Left lung (tissue), 10 donors: ENCODE measurements around the gene GRB2. TPM values are rescaled to one million over a fixed set of nuclear protein-coding genes. Genes with fewer than 3 reads are reported as not detected.
A peak's percentile ranks its signal among the peaks of the same experiment; 100 is the strongest.
"Not testable (repeated sequence)": the region's sequence is repeated elsewhere in the genome, so short reads cannot be mapped to it uniquely, and the experiment has no call there.

Source experiments
- ATAC-seq: fragments of 200-7000 bp; cut with Tn5 transposase; one replicate; pipeline ENCODE4 v1.9.1; 2020; ENCODE audit warnings: moderate library complexity
- DNase-seq, 4 donors: peaks; one replicate each; pipeline ENCODE4 v3.0.0-alpha.2; 2013 to 2020
- H3K27ac ChIP-seq, 2 donors: fragments of 200-600 bp; sonication (generic) in 1 of 2; one replicate each; pipeline versions ENCODE4 v1.5.0 to v1.8.0; 2020 to 2021
- H3K27me3 ChIP-seq, 2 donors: fragments of 200-600 bp; sonication (generic) in 1 of 2; one replicate each; pipeline versions ENCODE4 v1.5.0 to v1.8.0; 2020 to 2021
- H3K36me3 ChIP-seq, 2 donors: fragments of 200-600 bp; sonication (generic) in 1 of 2; one replicate each; pipeline versions ENCODE4 v1.5.0 to v1.8.0; 2020 to 2021
- H3K4me1 ChIP-seq, 2 donors: fragments of 200-600 bp; one replicate each; pipeline ENCODE4 v1.8.0; 2021
- H3K4me3 ChIP-seq, 2 donors: fragments of 200-600 bp; sonication (generic) in 1 of 2; one replicate each; pipeline versions ENCODE4 v1.5.0 to v1.8.0; 2020 to 2021; ENCODE audit warnings: mild to moderate bottlenecking in 1 of 2
- H3K9me3 ChIP-seq, 2 donors: fragments of 200-600 bp; sonication (generic) in 1 of 2; one replicate each; pipeline versions ENCODE4 v1.5.0 to v1.8.0; 2020 to 2021
- intact Hi-C, 2 donors: fragments of 100-400 bp; cut with DNase I; formaldehyde crosslinking; loops; one replicate each; pipeline versions ENCODE4 v1.11.2 to v1.14.2; 2022
- polyA plus RNA-seq, 6 donors: library from polyadenylated mRNA; unstranded; fragments of 120-200 nt; gene quantifications; one replicate each; pipeline ENCODE4 v1.2.1, GENCODE V29; 2013; ENCODE audit not compliant: insufficient read length in 6 of 6
- total RNA-seq, 2 donors: library from RNA; stranded (reverse); fragmentation: NEBNext Ultra II Directional; extraction: Animal tissue kit (Norgen Biotek cat#: 25700); gene quantifications; one replicate each; pipeline ENCODE4 v1.2.1, GENCODE V29; 2021
- TF ChIP-seq, protein P1 (sequence below), 2 donors: fragments of 200-600 bp; sonication (generic) in 1 of 2; IDR thresholded peaks; one replicate each; pipeline versions ENCODE4 v1.5.0 to v1.8.0; 2021; ENCODE audit warnings: antibody characterized with exemption in 2 of 2
- donor health status: DM: no; HTN: yes; CAD: no.
- donor health status: DM: no; HTN: no; CAD: no.

Gene GRB2
- total and polyA plus RNA-seq, 8 donors = 81.8 to 214 (median 83.3) TPM

DNA sequence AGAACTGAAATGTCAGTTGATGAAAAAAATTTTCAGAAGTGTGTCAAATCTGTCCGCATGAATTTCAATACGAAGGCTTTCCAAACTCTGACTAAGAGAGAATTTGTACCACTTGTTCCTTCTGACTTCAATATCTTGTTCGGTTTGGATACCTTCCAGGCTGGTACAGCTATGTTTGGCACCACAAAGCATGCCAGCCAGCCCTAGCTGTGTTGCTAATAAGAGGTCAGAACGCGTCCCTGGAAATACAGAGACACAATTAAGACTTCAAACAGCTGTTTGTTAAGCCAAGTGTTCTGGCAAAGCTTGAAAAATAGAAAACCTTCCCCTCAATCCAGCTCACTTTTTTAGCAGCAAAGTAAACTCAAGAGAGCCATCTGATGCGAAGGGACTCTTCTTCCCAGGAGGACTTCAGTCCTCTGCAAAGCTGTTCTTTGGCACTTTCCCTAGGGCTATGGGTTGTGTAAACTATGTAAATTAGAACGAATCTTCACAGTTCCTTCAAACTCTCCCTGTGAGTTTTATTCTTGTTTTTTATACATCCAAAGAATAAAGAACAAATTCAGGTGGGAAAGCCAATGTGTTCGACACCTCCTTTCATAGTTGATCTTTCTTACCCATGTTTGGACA lies 35.1 kb downstream of the GRB2 start:
- H3K4me3 ChIP-seq = no peak overlapping the region
- H3K27me3 ChIP-seq = no peaks in the 10 kb centered on the region
- DNase-seq (no peak), ATAC-seq (peak; percentile 54)
- peaks cover 0 to 16% of the 10 kb centered on the region in 2 donors for H3K36me3 ChIP-seq
- H3K27ac ChIP-seq = no peak overlapping the region
- intact Hi-C loops = no loop called here
- H3K4me1 ChIP-seq = peaks cover 5 to 70% of the 10 kb centered on the region in 2 donors
- TF ChIP-seq, protein P1, sequence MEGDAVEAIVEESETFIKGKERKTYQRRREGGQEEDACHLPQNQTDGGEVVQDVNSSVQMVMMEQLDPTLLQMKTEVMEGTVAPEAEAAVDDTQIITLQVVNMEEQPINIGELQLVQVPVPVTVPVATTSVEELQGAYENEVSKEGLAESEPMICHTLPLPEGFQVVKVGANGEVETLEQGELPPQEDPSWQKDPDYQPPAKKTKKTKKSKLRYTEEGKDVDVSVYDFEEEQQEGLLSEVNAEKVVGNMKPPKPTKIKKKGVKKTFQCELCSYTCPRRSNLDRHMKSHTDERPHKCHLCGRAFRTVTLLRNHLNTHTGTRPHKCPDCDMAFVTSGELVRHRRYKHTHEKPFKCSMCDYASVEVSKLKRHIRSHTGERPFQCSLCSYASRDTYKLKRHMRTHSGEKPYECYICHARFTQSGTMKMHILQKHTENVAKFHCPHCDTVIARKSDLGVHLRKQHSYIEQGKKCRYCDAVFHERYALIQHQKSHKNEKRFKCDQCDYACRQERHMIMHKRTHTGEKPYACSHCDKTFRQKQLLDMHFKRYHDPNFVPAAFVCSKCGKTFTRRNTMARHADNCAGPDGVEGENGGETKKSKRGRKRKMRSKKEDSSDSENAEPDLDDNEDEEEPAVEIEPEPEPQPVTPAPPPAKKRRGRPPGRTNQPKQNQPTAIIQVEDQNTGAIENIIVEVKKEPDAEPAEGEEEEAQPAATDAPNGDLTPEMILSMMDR (IDR thresholded peaks at IDR 0.05) = no peak
- no peaks in the 10 kb centered on the region for H3K9me3 ChIP-seq

DNA sequence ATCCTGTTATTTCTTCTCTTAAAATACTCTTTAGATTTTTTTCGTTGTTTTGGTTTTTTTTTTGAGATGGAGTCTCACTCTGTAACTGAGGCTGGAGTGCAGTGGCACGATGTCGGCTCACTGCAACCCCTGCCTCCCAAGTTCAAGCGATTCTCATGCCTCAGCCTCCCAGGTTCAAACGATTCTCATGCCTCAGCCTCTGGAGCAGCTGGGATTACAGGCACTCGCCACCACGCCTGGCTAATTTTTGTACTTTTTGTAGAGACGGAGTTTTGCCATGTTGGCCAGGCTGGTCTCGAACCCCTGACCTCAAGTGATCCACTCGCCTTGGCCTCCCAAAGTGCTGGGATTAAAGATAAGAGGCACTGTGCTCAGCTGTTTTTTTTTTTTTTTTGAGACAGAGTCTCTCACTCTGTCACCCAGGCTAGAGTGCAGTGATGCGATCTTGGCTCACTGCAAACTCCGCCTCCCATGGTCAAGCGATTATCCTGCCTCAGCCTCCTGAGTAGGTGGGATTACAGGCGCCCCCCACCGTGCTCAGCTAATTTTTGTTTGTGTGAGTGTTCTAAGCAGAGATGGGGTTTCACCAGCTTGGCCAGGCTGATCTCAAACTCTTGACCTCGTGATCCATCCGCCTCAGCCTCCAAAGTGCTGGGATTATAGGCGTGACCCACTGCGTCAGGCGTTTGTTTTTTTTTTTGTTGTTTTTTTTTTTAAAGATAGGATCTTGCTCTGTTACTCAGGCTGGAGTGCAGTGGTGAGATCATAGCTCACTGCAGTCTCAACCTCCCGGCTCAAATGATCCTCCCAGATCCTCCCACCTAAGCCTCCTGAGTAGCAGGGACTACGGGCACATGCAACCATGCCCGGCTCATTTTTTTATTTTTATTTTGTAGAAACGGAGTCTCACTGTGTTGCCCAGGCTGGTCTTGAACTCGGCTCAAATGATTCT lies 37.4 kb downstream of the GRB2 start:
- H3K36me3 ChIP-seq, ATAC-seq, DNase-seq, H3K27me3 ChIP-seq, H3K9me3 ChIP-seq, H3K27ac ChIP-seq, H3K4me3 ChIP-seq, intact Hi-C loops: not testable (repeated sequence)
- H3K4me1 ChIP-seq = peaks cover 14 to 90% of the 10 kb centered on the region in 2 donors

DNA sequence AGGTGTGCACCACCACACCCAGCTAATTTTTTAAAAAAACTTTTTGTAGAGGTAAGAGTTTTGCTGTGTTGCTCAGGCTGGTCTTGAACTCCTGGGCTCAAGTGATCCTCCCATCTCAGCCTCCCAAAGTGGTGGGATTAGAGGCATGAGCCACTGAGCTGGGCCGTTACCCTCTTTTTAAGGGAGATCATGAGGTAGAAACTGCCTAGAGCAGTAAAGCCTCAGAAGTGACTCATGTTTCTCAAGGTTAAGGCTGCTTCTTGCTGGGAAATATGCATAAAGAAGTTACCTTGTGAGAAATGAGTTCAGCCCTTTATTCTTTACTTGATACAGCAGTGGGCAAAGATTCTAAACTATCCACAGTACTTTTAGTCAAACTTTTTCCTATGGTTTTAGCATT lies 38.2 kb downstream of the GRB2 start:
- intact Hi-C loops = no loop called here
- H3K4me1 ChIP-seq = peaks cover 22 to 90% of the 10 kb centered on the region in 2 donors
- no peak overlapping the region for H3K4me3 ChIP-seq
- H3K27ac ChIP-seq = no peak overlapping the region
- TF ChIP-seq, protein P1 (IDR thresholded peaks at IDR 0.05) = no peak
- H3K36me3 ChIP-seq = peaks cover 0 to 4% of the 10 kb centered on the region in 2 donors
- H3K9me3 ChIP-seq = no peaks in the 10 kb centered on the region
- no peaks in the 10 kb centered on the region for H3K27me3 ChIP-seq
- DNase-seq (no peak), ATAC-seq (no peak)

DNA sequence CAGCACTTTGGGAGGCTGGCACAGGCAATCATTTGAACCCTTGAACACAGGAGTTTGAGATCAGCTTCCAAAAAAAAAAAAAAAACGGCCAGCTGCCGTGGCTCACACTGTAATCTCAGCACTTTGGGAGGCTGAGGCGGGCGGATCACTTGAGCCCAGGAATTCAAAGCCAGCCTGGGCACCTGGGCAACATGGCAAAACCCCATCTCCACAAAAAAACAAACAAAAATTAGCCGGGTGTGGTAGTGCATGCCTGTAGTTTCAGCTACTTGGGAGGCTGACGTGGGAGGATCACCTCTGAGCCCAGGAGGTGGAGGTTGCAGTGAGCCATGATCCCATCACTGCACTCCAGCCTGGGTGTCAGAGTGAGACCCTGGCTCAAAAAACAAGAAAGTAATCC lies 39.0 kb downstream of the GRB2 start:
- Histone ChIP-seq H3K4me3 (no peak overlapping the region), H3K27me3 (no peaks in the 10 kb centered on the region), H3K9me3 (no peaks in the 10 kb centered on the region), H3K36me3 (peaks cover 0 to 4% of the 10 kb centered on the region in 2 donors), H3K4me1 (peaks cover 24 to 88% of the 10 kb centered on the region in 2 donors), H3K27ac (no peak overlapping the region)
- intact Hi-C loops = no loop called here
- ATAC-seq (peak; percentile 19), DNase-seq (no peak)
- TF ChIP-seq, protein P1 (IDR thresholded peaks at IDR 0.05) = no peak

DNA sequence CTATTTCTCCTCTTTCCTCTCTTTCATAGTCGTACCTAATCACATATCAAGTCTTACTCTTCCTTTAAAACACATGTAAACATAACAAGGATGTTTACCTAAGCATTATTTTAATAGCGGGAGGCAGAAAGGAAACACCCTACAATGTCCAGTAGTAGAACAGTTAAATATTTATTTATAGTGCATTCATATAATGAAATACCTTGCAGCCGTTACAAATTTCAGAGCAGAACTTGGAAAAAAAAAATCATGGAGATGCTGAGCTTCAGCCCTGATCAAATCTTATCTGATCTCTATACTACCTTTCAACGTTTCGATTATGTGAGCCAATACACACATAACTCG lies 39.6 kb downstream of the GRB2 start:
- H3K27ac ChIP-seq = peak overlapping the region in 1 of 2 donors; percentile 24

More for the DNA sequence above, 39.6 kb downstream of the GRB2 start:
- H3K4me1 ChIP-seq = peaks cover 26 to 88% of the 10 kb centered on the region in 2 donors
- DNase-seq = no peak
- peaks cover 0 to 4% of the 10 kb centered on the region in 2 donors for H3K36me3 ChIP-seq
- intact Hi-C loops = no loop called here
- H3K27me3 ChIP-seq = no peaks in the 10 kb centered on the region
- no peak overlapping the region for H3K4me3 ChIP-seq
- H3K9me3 ChIP-seq = no peaks in the 10 kb centered on the region
- TF ChIP-seq, protein P1 (IDR thresholded peaks at IDR 0.05) = no peak
- ATAC-seq = no peak
